Measurements from ENCODE around the gene OSMR. TPM values are rescaled to one million over a fixed set of nuclear protein-coding genes. Genes with fewer than 3 reads are reported as not detected.

The OSMR gene
- total and polyA plus RNA-seq, 9 of the 15 experiments (the other 6 are each of a cell fraction or from before 2014, with no cell fraction given), result 0.18 to 1.7 (median 0.94) TPM

DNA sequence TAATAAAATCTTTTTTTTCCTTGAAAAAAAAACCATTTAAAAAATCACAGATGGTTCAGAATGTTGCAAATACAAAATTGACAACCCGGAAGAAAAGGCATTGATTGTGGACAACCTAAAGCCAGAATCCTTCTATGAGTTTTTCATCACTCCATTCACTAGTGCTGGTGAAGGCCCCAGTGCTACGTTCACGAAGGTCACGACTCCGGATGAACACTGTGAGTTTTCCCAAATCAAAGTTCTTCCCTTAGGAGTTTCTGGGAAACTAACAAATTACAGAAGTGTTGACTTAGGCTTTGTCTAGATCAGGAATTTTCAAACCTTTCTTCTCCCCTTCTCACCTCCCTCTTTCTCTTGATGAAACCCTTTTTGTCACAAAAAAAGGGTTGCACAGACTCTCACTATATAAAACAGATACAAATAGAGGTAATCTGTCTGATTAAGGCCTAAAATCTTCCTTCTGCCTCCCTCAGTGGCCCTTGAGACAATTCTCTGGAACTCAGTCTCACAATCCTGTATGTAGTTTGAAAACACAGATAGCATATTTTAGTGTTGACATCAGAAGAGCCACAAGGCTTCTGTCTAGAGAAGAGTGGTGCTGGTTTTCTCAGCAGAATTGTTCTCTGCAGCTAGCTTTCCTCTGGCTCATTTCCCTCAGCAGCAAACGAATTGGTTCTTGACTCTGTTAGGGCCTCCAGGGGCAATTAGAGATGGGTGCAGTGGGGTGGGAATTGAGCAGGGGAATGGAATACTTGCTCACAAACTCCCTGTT lies 79.5 kb downstream of the OSMR start:
- H3K9ac ChIP-seq (ENCODE audit: insufficient read depth in 1 of 2, low read depth in 2 of 2, low read length in 2 of 2), result no peak overlapping the region
- 4% methylated on average over 6 of the region's 6 CpGs for WGBS (ENCODE audit: insufficient coverage, low coverage, missing lambda C conversion rate)
- no peak overlapping the region for H2AFZ ChIP-seq (ENCODE audit: low read depth, low read length)
- ChIA-PET CTCF (ENCODE audit: low intra/inter-chr PET ratio) (no interaction called here), POLR2A (interaction anchor here (0.7 kb wide), 1 partner anchor 31 kb away, joined by 3 read pairs; no protein-coding TSS in a partner anchor)
- no peak overlapping the region for H3K27ac ChIP-seq (ENCODE audit: extremely low read depth, low read depth, low read length)
- H3K27me3 ChIP-seq (ENCODE audit: control insufficient read depth in 2 of 2, insufficient read depth in 2 of 2, low read length in 2 of 2), result no peaks in the 10 kb centered on the region
- H3K4me2 ChIP-seq (ENCODE audit: insufficient read depth, low read length), result no peak overlapping the region
- no peaks in the 10 kb centered on the region for H4K20me1 ChIP-seq (replicated peaks; ENCODE audit: control insufficient read depth, insufficient read depth, low read length)
- H3K36me3 ChIP-seq (ENCODE audit: control insufficient read depth, insufficient read depth, low read length), result no peaks in the 10 kb centered on the region
- no peaks in the 10 kb centered on the region for H3K4me1 ChIP-seq (replicated peaks in 1 of 2; ENCODE audit: control insufficient read depth in 2 of 2, insufficient read depth in 2 of 2, low read length in 2 of 2)
- no peak for ATAC-seq
- FAIRE-seq, result no peak
- H3K79me2 ChIP-seq (ENCODE audit: control insufficient read depth, insufficient read depth, low read length), result no peaks in the 10 kb centered on the region
- no peak overlapping the region for H3K4me3 ChIP-seq
- H3K9me1 ChIP-seq (ENCODE audit: control insufficient read depth, insufficient read depth, low read length), result no peaks in the 10 kb centered on the region
- no TSS peak for BruUV-seq (replicated peaks)
- in situ Hi-C loops (cut with MboI), result no loop called here
- DNase-seq (ENCODE audit: extremely low read depth in 1 of 4, low spot score in 3 of 4), result no peak
- H3K9me3 ChIP-seq (replicated peaks; ENCODE audit: control insufficient read depth, insufficient read depth, low read depth, low read length), result no peaks in the 10 kb centered on the region
- intact Hi-C loops (cut with micrococcal nuclease), result loop anchor here (10.0 kb wide), 1 partner anchor 359 kb away; no protein-coding TSS in a partner anchor
- TF ChIP-seq, protein P1, sequence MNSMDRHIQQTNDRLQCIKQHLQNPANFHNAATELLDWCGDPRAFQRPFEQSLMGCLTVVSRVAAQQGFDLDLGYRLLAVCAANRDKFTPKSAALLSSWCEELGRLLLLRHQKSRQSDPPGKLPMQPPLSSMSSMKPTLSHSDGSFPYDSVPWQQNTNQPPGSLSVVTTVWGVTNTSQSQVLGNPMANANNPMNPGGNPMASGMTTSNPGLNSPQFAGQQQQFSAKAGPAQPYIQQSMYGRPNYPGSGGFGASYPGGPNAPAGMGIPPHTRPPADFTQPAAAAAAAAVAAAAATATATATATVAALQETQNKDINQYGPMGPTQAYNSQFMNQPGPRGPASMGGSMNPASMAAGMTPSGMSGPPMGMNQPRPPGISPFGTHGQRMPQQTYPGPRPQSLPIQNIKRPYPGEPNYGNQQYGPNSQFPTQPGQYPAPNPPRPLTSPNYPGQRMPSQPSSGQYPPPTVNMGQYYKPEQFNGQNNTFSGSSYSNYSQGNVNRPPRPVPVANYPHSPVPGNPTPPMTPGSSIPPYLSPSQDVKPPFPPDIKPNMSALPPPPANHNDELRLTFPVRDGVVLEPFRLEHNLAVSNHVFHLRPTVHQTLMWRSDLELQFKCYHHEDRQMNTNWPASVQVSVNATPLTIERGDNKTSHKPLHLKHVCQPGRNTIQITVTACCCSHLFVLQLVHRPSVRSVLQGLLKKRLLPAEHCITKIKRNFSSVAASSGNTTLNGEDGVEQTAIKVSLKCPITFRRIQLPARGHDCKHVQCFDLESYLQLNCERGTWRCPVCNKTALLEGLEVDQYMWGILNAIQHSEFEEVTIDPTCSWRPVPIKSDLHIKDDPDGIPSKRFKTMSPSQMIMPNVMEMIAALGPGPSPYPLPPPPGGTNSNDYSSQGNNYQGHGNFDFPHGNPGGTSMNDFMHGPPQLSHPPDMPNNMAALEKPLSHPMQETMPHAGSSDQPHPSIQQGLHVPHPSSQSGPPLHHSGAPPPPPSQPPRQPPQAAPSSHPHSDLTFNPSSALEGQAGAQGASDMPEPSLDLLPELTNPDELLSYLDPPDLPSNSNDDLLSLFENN (IDR thresholded peaks at IDR 0.05; ENCODE audit: low read depth in 2 of 2, low read length in 2 of 2), result no peak
- TF ChIP-seq PTRF (tag; IDR thresholded peaks at IDR 0.05) (no peak), SMC3 (conservative IDR thresholded peaks at IDR 0.05; ENCODE audit: insufficient read depth, low read depth, low read length) (no peak), MBD2 (IDR thresholded peaks at IDR 0.05; ENCODE audit: borderline replicate concordance, low read depth) (no peak), HDAC6 (IDR thresholded peaks at IDR 0.05; ENCODE audit: low read depth, low read length) (no peak), POLR2AphosphoS2 (IDR thresholded peaks at IDR 0.05; ENCODE audit: low read length) (no peak), DNMT1 (IDR thresholded peaks at IDR 0.05) (no peak), GATA2 (CRISPR knock-in tag; IDR thresholded peaks at IDR 0.05) (no peak), TRIM24 (IDR thresholded peaks at IDR 0.05) (no peak), BCOR (IDR thresholded peaks at IDR 0.05) (no peak), PHB2 (IDR thresholded peaks at IDR 0.05; ENCODE audit: low read depth) (no peak), BDP1 (IDR thresholded peaks at IDR 0.05; ENCODE audit: insufficient read depth, insufficient read length) (no peak), PYGO2 (tag; IDR thresholded peaks at IDR 0.05) (no peak)
- TF ChIP-seq, protein P2, sequence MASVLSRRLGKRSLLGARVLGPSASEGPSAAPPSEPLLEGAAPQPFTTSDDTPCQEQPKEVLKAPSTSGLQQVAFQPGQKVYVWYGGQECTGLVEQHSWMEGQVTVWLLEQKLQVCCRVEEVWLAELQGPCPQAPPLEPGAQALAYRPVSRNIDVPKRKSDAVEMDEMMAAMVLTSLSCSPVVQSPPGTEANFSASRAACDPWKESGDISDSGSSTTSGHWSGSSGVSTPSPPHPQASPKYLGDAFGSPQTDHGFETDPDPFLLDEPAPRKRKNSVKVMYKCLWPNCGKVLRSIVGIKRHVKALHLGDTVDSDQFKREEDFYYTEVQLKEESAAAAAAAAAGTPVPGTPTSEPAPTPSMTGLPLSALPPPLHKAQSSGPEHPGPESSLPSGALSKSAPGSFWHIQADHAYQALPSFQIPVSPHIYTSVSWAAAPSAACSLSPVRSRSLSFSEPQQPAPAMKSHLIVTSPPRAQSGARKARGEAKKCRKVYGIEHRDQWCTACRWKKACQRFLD (CRISPR knock-in tag; IDR thresholded peaks at IDR 0.05), result no peak
- TF ChIP-seq, protein P3, sequence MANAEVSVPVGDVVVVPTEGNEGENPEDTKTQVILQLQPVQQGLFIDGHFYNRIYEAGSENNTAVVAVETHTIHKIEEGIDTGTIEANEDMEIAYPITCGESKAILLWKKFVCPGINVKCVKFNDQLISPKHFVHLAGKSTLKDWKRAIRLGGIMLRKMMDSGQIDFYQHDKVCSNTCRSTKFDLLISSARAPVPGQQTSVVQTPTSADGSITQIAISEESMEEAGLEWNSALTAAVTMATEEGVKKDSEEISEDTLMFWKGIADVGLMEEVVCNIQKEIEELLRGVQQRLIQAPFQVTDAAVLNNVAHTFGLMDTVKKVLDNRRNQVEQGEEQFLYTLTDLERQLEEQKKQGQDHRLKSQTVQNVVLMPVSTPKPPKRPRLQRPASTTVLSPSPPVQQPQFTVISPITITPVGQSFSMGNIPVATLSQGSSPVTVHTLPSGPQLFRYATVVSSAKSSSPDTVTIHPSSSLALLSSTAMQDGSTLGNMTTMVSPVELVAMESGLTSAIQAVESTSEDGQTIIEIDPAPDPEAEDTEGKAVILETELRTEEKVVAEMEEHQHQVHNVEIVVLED (CRISPR knock-in tag; IDR thresholded peaks at IDR 0.05), result no peak
